Myocyte (in vitro differentiated cells): ENCODE results near the gene SMOC2. TPM values are rescaled to one million over a fixed set of nuclear protein-coding genes. Genes with fewer than 3 reads are reported as not detected.
"Not testable (repeated sequence)": the region's sequence is repeated elsewhere in the genome, so short reads cannot be mapped to it uniquely, and the experiment has no call there.

Experiments
- DNase-seq: peaks from one replicate; pipeline ENCODE4 v3.0.0-alpha.2; 2012; ENCODE audit warnings: low read depth
- total RNA-seq: library from RNA; depleted of rRNA; stranded (reverse); fragments of >200 nt; gene quantifications from 2 replicates; pipeline ENCODE4 v1.2.3, GENCODE V29; 2014

The SMOC2 gene
- total RNA-seq, 1 donor from 2014 or later: not detected

GRCh38 chr6:168570211-168570610 lies 129.2 kb downstream of the SMOC2 start:
- no peak for DNase-seq

DNA sequence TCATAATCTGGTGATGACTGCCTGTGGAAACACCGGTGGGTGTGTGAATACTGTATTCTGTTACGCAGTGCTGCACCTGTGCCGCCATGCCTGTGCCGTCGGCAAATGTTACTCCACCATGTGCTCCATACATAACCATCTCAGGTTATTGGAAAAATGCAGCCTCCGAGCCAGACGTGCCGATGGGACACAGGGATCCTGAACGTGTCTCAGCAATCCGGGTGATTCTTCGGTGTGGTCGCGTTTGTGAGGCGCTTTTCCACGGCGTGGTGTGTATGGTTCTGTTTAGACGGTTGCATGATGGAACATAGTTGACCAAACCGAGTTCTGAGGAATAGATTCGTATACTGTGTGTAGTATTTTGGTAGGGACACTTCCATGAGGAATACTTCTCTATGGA lies 130.3 kb downstream of the SMOC2 start:
- no peak for DNase-seq

GRCh38 chr6:168573276-168573835 lies 132.4 kb downstream of the SMOC2 start:
- not testable (repeated sequence) for DNase-seq

- no peak for DNase-seq
Observed at GRCh38 chr6:168574075-168574698, 133.2 kb downstream of the SMOC2 start.

DNA sequence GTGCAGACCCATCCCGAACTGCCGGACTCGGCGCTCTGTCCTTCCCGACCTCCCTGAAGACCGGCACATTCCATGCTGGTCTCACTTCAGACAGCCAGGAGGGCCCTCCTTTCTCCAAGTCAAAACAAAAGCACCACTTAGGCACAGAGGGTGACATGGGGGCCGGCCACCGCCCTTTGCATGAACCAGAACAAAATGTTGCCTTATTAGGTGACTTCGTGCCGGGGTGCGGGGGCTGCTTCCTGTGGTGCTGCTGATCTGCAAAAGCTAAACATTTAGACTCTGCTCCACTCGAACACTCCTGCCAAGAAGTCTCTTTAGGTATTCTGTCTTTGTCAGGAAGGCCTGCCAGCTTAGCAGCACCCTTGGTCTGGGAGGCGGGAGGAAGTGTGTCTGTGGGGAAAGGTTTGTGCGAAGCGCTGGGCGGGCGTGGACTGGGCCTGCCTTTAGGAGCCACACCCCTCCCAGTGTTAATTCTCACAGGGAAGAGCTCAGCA lies 133.8 kb downstream of the SMOC2 start:
- no peak for DNase-seq

- no peak for DNase-seq
Observed at GRCh38 chr6:168575346-168576098, 134.5 kb downstream of the SMOC2 start.

DNA sequence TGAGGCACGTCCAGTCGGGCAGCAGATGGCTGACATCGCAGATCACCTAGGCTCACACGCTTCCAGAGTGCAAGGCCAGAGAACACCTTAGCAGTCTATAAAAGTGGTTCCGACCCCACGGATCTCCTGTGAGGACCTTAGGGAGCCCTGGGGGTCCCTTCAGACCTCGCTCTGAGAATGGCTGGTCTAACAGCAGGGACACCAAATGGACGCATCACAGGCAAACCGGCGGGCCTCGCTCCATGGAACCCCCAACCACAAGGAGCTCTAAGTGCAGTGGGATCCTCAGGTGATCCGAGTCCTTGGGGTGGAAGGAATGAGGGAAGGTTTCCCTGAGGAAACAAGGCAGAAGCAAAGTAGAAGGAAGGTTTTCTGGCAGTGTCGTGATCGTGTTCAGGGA lies 135.4 kb downstream of the SMOC2 start:
- DNase-seq: no peak

DNA sequence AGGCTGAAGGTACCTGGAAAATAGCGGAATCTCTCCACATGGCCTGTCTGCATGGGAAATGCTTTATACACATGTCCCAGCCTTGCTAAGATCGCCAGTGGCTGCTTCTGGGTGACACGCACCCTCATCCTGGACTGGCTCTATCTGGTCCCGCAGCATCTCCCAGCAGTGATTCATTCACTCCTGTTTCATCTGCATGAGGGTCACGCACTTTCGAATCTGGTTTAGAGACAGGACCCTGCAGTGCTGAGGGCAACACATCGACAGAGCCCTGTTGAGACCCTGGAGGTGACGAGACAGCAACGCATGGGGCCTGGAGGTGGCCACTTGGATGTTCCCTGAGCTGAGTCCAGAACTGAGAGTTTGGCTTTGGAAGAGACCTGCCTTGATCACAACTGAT lies 136.5 kb downstream of the SMOC2 start:
- DNase-seq: no peak

GRCh38 chr6:168578036-168578435 lies 137.1 kb downstream of the SMOC2 start:
- DNase-seq: no peak

DNA sequence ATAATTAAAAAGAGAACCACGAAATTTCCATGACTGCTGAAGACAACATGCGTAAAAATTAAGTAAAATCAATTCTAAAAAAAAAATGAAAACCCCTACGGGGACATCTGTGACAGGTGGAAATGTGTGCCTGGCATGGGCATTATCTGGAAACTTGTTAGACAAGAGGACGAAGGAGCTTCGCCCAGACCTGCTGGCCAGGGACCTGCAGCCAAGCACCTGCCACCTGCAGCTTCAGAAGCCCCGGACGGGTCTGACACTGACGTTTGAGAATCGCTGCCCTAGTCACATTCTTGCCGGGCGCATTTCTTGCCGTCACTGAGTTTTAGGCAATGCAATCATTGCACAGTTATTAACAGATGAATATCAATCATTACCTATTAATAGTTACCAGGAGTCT lies 140.3 kb downstream of the SMOC2 start:
- DNase-seq: no peak

GRCh38 chr6:168581706-168582105 lies 140.7 kb downstream of the SMOC2 start:
- DNase-seq: no peak

- no peak for DNase-seq
Observed at GRCh38 chr6:168582571-168582981, 141.6 kb downstream of the SMOC2 start.

DNA sequence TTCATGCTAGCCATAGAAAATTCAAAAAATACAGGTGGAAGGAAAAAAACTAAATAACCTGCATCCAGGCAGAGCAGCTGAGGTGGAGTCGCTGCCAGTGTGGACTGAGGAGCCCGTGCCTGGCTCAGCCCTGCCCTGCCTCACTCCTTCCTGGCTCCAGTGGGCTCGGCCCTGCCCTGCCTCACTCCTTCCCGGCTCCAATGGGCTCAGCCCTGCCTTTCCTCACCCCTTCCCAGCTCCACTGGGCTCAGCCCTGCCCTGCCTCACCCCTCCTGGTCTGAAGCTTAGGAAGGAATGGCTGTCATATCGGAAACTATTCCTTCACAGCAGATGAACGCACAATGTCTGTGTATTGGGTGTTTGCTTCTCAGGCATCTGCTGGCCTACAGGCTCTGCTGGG lies 142.1 kb downstream of the SMOC2 start:
- no peak for DNase-seq

DNA sequence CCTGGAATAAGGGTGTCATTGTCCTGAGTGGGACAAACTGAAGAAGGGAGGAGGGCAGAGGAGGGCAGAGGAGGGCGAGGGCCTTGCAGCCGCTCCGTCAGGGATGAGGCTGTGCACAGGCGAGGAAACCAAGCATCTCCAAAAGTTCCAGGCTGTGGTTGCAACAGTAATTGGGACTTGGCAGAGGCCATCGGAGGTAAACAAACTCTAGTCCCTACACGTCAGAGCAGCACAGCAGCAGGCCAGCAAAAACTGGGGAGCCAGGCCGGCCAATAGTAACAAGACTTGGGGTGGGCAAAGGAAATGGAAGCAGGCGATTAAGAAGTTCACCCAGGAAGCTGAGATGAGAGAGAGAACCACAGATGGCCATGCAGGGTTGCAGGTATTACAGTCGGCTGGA lies 142.8 kb downstream of the SMOC2 start:
- no peak for DNase-seq

DNA sequence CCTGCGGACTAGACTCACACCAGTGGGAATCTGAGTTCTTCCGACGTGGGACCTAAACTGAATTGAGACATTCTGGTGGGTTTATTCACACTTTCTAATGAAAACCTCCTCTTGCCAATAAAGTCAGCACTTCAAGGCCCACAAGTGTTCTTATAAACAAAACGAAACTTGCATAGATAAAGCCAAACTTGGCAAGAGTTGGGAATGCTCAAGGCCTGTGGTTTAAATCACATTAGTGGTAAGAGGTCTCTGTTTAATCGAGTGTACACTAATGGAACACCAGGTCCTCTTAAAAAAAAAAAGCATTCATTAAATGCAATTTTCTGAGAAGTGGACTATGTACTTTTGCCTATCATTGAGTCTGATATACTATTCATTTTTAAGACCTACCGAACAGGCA lies 143.3 kb downstream of the SMOC2 start:
- DNase-seq: no peak

DNA sequence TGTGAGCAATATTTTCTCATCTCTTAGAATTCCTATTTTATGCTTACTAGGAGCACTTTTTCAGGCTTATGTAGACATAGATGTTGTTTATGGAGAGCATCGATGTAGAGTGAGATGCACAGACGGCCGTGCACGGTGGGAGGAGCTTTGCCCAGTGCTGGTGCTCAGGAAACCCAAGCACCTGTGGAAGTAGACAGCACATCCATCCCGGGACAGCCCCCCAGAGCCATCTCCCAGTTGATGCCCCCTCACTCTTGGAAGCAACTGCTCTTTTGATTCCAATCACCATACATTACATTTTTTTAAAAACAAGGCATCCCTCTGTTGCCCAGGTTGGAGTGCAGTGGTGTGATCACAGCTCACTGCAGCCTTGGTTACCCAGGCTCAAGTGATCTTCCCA lies 143.7 kb downstream of the SMOC2 start:
- no peak for DNase-seq

- DNase-seq: no peak
Observed at GRCh38 chr6:168585441-168585840, 144.5 kb downstream of the SMOC2 start.

DNA sequence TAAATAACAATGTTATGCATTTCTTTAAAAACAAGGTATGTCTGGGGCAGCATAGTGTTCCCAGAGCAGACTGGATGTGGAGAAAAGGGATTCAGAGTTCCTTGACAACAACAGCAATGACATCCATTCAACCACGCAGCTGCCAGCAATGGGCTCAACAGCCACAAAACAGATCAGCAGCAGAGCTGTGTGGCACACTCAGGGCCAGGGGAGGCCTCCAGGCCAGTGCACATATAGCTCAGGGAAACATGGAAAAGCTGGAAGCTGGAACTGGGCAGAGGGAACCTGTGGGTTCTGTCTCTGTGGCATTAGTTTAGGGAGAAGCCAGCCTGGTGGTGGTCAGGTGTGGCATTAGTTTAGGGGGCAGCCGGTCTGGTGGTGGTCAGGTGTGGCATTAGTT lies 148.3 kb downstream of the SMOC2 start:
- DNase-seq: no peak

DNA sequence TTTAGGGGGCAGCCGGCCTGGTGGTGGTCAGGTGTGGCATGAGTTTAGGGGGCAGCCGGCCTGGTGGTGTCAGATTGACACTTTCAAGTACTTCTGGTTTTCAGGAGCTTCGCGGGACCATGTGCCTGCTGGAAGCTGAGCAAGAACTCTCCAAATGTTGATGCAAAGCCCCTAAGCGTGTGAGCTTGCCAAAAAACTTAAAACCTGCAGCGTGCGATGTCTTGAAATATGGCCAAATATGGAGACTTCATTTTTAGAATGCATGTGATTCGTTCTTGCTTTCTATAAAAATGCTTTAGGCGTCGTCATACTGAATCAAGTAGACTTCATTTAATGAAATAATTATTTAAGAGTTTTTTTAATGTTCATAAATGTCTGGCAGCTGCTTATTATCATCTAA lies 149.4 kb downstream of the SMOC2 start:
- DNase-seq: no peak

DNA sequence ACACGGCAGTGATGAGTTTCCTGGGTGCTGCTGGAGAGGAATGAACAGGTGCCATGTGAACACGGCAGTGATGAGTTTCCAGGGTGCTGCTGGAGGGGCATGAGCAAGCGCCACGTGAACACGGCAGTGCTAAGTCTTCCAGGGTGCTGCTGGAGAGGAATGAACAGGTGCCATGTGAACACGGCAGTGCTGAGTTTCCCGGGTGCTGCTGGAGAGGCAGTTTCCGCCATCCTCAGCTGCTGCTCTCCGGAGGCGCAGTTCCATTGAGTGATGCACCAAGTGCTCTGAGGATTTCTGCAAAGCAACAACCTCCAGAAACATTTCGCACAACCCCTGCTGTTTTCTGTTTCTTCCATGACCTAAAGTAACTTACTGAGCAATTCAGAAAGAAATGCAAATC lies 155.4 kb downstream of the SMOC2 start:
- no peak for DNase-seq

GRCh38 chr6:168597471-168597875 lies 156.5 kb downstream of the SMOC2 start:
- no peak for DNase-seq

GRCh38 chr6:168598251-168599117 lies 157.5 kb downstream of the SMOC2 start:
- no peak for DNase-seq
